Measurements from ENCODE around the gene POM121C.
"Not testable (repeated sequence)": the region's sequence is repeated elsewhere in the genome, so short reads cannot be mapped to it uniquely, and the experiment has no call there.

GRCh38 chr7:75485979-75486643 lies at the start of gene POM121C:
- TF ChIP-seq, protein P1, sequence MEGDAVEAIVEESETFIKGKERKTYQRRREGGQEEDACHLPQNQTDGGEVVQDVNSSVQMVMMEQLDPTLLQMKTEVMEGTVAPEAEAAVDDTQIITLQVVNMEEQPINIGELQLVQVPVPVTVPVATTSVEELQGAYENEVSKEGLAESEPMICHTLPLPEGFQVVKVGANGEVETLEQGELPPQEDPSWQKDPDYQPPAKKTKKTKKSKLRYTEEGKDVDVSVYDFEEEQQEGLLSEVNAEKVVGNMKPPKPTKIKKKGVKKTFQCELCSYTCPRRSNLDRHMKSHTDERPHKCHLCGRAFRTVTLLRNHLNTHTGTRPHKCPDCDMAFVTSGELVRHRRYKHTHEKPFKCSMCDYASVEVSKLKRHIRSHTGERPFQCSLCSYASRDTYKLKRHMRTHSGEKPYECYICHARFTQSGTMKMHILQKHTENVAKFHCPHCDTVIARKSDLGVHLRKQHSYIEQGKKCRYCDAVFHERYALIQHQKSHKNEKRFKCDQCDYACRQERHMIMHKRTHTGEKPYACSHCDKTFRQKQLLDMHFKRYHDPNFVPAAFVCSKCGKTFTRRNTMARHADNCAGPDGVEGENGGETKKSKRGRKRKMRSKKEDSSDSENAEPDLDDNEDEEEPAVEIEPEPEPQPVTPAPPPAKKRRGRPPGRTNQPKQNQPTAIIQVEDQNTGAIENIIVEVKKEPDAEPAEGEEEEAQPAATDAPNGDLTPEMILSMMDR (IDR thresholded peaks at IDR 0.05; ENCODE audit: poor library complexity), result not testable (repeated sequence)
- not testable (repeated sequence) for TF ChIP-seq EZH2phosphoT487 (IDR thresholded peaks at IDR 0.05; ENCODE audit: low read depth, severe bottlenecking, unreplicated experiment); EZH2 (IDR thresholded peaks at IDR 0.05; ENCODE audit: borderline replicate concordance)

Data from hepatocyte (in vitro differentiated cells).